ENCODE results near the gene MEIKIN.

Gene MEIKIN

DNA sequence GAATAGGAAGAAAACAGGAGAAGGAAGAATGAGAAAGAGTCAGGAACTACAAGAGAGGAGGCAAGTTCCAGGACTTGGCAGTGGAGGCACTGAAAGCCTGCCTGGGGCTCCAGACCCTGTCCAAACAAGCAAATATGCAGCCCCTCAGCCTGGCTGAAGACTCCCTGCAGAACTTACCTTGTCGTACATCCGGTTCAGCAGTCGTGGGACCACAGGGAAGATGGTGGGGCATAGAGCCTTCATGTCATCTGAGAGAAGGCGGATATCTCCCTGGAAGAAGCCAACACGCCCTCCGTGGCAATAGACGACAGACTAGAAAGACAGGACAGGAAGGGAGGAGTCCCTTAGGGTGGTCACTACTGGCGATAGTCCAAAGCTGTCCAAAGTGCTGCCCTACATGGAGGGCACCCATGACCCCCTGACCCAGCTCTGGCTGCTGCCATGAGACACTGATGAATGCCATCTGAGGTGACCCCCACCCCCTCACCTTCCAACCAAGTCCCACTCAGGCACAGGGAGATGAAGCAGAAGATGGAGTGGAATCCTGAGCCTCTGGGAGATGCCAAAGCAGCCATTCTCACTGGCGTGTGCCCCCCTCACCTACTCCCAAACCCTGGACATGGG is 27.7 kb upstream of the MEIKIN start:
- TF ChIP-seq, protein P1, sequence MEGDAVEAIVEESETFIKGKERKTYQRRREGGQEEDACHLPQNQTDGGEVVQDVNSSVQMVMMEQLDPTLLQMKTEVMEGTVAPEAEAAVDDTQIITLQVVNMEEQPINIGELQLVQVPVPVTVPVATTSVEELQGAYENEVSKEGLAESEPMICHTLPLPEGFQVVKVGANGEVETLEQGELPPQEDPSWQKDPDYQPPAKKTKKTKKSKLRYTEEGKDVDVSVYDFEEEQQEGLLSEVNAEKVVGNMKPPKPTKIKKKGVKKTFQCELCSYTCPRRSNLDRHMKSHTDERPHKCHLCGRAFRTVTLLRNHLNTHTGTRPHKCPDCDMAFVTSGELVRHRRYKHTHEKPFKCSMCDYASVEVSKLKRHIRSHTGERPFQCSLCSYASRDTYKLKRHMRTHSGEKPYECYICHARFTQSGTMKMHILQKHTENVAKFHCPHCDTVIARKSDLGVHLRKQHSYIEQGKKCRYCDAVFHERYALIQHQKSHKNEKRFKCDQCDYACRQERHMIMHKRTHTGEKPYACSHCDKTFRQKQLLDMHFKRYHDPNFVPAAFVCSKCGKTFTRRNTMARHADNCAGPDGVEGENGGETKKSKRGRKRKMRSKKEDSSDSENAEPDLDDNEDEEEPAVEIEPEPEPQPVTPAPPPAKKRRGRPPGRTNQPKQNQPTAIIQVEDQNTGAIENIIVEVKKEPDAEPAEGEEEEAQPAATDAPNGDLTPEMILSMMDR (conservative IDR thresholded peaks at IDR 0.05) = no peak
- no peak for TF ChIP-seq ZFX (IDR thresholded peaks at IDR 0.05)
- no peak overlapping the region for H3K27ac ChIP-seq

DNA sequence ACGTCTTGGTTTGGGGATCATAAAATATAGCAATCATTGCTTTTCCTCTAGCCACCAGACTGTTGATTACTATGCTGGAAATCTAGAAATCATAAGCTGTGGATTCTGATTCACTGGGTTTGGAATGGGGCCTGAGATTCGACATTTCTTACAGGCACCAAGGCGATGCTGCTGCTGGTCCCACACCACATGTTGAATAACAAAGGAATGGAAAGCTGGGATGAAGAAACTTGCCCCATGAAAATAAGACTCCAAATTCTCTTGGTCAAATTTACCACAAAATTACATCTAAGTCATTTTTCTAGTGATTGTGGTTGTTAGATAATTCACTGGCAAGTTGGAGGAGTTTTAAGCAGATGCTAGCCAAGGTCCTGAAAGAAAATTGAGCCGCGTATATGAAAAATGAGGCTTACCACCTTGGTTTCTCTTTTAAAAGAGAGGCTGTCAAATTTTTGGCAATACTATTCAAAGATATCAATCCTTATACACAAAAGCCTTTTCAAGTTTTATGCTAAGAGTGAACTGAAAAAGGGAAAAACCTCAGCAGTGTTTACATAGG is 23.0 kb upstream of the MEIKIN start:
- TF ChIP-seq, protein P1 (conservative IDR thresholded peaks at IDR 0.05) = no peak
- no peak for TF ChIP-seq ZFX (IDR thresholded peaks at IDR 0.05)

DNA sequence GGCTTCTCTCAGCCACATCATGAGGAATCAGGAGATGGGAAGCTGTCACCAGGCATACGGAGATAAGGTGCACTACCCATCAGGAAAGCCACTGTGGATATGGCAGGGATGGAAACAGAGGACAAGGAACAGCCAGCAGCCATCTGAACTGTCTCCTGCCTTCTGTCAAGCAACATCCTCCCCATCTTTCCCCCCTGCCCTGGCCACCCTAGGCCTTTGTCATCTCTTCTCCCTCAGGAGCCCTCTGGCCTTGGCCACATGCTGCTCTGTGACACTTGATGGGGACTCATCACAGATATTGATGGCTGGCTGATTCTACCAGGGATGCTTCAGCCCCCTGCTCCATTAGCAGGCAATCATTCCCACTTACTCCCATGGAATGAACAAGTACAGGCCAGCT is 21.1 kb upstream of the MEIKIN start:
- no peak overlapping the region for H3K27ac ChIP-seq
- no peak for TF ChIP-seq ZFX (IDR thresholded peaks at IDR 0.05)
- TF ChIP-seq, protein P1 (conservative IDR thresholded peaks at IDR 0.05) = no peak

More for the DNA sequence above, 23.0 kb upstream of the MEIKIN start:
- H3K27ac ChIP-seq = no peak overlapping the region

DNA sequence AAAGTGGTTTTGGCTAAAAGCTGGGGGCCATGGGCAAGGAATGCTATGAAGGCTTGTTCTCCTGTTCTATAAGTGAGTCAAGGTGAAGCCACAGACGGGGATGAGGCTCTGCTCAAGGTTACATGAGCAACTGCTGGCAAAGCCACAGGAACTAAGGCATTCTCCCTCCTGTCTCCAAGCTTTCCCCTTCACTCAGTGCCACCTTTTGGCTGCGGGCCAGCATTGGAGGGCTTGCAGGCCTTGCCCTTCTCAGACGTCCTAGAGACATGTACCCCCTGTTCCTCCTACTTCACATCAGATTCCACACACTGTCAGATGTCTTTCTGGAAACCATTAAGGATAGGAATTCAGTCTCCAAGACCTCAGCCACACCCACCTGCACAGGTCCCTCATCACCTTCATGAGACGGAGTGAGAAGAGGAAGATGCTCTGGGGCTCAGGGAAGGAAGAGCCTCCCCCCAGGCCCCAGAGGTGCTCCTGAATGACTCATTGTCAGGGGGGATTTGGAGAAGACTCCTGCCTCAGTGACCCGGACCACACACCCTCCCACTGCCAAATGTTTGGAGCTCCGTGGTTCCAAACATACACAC is 20.5 kb upstream of the MEIKIN start:
- TF ChIP-seq, protein P1 (conservative IDR thresholded peaks at IDR 0.05) = no peak
- no peak for TF ChIP-seq ZFX (IDR thresholded peaks at IDR 0.05)
- H3K27ac ChIP-seq = no peak overlapping the region

DNA sequence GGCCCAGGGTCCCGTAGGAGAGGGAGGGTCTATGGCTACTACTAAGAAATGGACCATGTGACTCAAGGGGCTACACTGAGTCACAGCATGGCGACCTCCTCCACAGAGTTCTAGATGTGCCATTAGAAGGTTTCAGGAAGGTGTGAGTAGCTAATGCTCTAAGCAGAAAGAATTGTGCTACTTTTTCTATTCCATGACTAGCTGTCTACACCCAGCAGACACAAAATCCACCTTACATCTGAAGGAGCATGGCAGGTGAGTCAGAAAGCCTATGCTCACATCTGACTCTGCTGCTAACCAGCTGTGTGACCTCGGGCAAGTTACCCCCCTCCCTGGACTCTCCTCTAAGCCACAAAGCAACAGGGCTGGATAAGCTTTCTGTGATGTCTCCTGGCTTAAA is 14.4 kb upstream of the MEIKIN start:
- TF ChIP-seq, protein P1 (conservative IDR thresholded peaks at IDR 0.05) = no peak
- no peak for TF ChIP-seq ZFX (IDR thresholded peaks at IDR 0.05)
- no peak overlapping the region for H3K27ac ChIP-seq

DNA sequence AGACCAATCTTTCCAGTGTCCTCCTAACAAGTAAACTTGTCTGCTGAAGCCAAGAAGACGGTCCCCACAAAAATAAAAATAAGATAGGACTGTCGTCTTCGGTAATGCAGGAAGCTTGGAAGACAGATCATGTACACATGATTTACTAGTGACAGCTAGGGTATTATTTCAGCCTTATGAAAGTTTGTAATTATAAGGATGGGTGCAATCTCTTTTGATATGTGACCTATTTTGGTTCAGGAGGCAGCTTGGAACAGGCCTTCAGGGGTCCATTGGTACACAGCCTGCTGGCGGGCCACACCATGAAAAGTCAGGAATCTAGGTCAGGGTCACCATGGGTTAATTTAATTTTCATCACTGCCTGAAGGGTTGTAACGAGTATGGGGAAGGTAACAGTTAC is 13.7 kb upstream of the MEIKIN start:
- H3K27ac ChIP-seq = no peak overlapping the region

More for the DNA sequence above, 13.7 kb upstream of the MEIKIN start:
- TF ChIP-seq ZFX (IDR thresholded peaks at IDR 0.05) = no peak
- TF ChIP-seq, protein P1 (conservative IDR thresholded peaks at IDR 0.05) = no peak
